Transverse colon (tissue), 4 donors: ENCODE results near the gene C16orf87. TPM values are rescaled to one million over a fixed set of nuclear protein-coding genes. Genes with fewer than 3 reads are reported as not detected.

Source experiments
- DNase-seq: peaks from one replicate; pipeline ENCODE4 v3.0.0-alpha.2; 2019
- H3K27ac ChIP-seq, 4 donors: fragments of 200-600 bp; sonication (generic); 2 replicates each; pipeline ENCODE4 v1.5.1; 2016 to 2018; ENCODE audit warnings: inconsistent platforms in 4 of 4
- H3K27me3 ChIP-seq: fragments of 200-600 bp; sonication (generic); 2 replicates; pipeline ENCODE4 v1.5.1; 2017; ENCODE audit warnings: inconsistent platforms
- H3K36me3 ChIP-seq, 4 donors: fragments of 200-600 bp; sonication (generic); 2 replicates each; pipeline ENCODE4 v1.5.1; 2017 to 2019; ENCODE audit warnings: inconsistent platforms in 4 of 4
- H3K4me1 ChIP-seq, 4 donors: fragments of 200-600 bp; sonication (generic); 2 replicates each; pipeline ENCODE4 v1.5.1; 2017 to 2020; ENCODE audit warnings: inconsistent platforms in 4 of 4
- H3K4me3 ChIP-seq, 4 donors: fragments of 200-600 bp; sonication (generic); 1 replicate in 1 of 4; 2 replicates in 3 of 4; pipeline versions ENCODE4 v1.5.1 to v1.6.1; 2017 to 2019; ENCODE audit warnings: inconsistent platforms in 4 of 4
- H3K9me3 ChIP-seq, 2 donors: fragments of 200-600 bp; sonication (generic); 2 replicates each; pipeline ENCODE4 v1.5.1; 2017 to 2019; ENCODE audit warnings: inconsistent platforms in 2 of 2
- CTCF ChIP-seq, 5 experiments: fragments of 200-600 bp in 3 of 5; fragments of 450-650 bp in 2 of 5; sonication (generic) in 3 of 5; IDR thresholded peaks; 1 replicate in 2 of 5; 2 replicates in 3 of 5; pipeline ENCODE4 v1.5.1; 2016 to 2017; ENCODE audit warnings: antibody characterized with exemption in 5 of 5, inconsistent platforms in 3 of 5, mild to moderate bottlenecking in 2 of 5, moderate library complexity in 1 of 5
- EP300 ChIP-seq: sonication (generic); formaldehyde crosslinking; IDR thresholded peaks from one replicate; pipeline ENCODE4 v1.6.1; 2017; ENCODE audit warnings: antibody characterized with exemption, low read depth
- POLR2A ChIP-seq: fragments of 450-650 bp; IDR thresholded peaks from one replicate; pipeline ENCODE4 v1.6.1; 2016; ENCODE audit warnings: antibody characterized with exemption, mild to moderate bottlenecking, moderate library complexity
- POLR2AphosphoS5 ChIP-seq, 3 donors: sonication (generic); formaldehyde crosslinking; IDR thresholded peaks; one replicate each; pipeline ENCODE4 v1.6.1; 2016; ENCODE audit warnings: antibody characterized with exemption in 3 of 3
- WGBS, 2 donors: methylation state at CpG; one replicate each; pipeline ENCODE4 v1.1.5; 2018; ENCODE audit warnings: low coverage in 1 of 2; 5-methylcytosine and 5-hydroxymethylcytosine counted together
- in situ Hi-C, 4 donors: fragments of 200-750 bp; cut with MboI; loops; one replicate each; pipeline versions ENCODE4 v1.15.0 to v1.15.1; 2017; ENCODE audit warnings: low sequenced_read_pairs in 3 of 4, low pct_ligation_motif_present in 1 of 4, low pct_unique_long_range_greater_than_20kb in 1 of 4
- intact Hi-C: fragments of 100-400 bp; cut with DNase I; formaldehyde crosslinking; loops from one replicate; pipeline ENCODE4 v1.15.1; 2023; ENCODE audit warnings: low total_unique reads
- total RNA-seq, 4 donors: library from RNA; depleted of rRNA; stranded (reverse); fragments of >200 nt; gene quantifications; one replicate each; pipeline ENCODE4 v1.1.0, GENCODE V29; 2016

The C16orf87 gene
- total RNA-seq, 4 donors from 2014 or later: 0.20 to 10.6 (median 4.4) TPM

DNA sequence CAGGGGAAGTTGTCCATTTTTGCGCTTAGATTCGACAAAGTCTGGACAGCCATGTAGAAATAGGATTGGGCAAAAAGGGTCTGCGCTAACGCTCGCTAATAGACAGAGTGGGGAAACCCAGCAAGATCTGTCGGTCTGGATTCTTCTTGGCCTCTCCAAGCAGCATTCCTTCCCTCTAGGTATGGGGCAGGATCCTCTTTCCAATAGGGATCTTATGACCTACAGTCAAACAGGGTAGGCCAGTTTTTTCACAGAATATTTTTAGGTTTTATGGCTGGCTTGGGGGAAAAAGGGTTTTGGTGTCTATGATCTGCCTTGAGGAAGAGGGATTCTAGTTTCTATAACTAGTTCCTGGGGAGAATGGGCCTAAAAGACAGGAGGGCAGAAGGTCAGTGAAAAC, 27.2 kb upstream of the C16orf87 start:
- H3K27ac ChIP-seq: no peak overlapping the region
- no peak overlapping the region for H3K4me3 ChIP-seq
- H3K9me3 ChIP-seq: no peaks in the 10 kb centered on the region
- no peak for DNase-seq
- no peaks in the 10 kb centered on the region for H3K36me3 ChIP-seq
- no peak for TF ChIP-seq CTCF (IDR thresholded peaks at IDR 0.05)
- WGBS, 2 donors: 96 to 100% methylated on average over 4 to 6 of the region's 6 CpGs
- intact Hi-C loops (no loop called here), in situ Hi-C loops (loop anchor here in 2 of 4 donors (5.0 kb wide), 1 partner anchor 54 kb away; no protein-coding TSS in a partner anchor)
- peaks cover 4 to 10% (median 5%) of the 10 kb centered on the region in 4 donors for H3K4me1 ChIP-seq
- no peaks in the 10 kb centered on the region for H3K27me3 ChIP-seq

DNA sequence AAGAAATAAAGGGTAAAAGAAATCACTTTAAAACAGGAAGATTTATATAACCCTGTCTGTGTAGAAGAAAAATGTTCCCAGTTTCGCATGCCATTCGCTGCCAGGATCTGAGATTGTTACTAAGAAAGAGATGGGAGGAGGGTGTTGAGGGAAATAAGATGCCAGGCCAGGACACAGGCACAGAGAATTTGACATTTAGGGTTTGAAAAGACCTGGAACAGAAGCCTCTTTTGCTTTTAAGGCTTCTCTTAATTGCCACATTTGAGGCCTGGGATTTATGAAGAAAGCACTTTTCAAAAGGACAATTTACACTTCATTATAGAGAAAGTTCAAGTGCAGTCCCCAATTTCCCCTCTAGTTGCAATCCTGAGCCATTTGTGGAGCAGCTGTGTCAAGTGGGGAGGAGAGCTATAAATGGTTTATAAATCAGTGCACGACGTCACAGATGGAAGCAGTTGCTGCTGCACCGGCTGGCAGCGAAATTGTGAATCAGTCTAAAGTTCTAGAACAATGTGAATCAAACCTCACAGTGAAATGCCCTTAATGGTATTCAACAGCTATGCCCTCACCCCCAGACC, 26.5 kb upstream of the C16orf87 start:
- no peak for TF ChIP-seq POLR2AphosphoS5 (IDR thresholded peaks at IDR 0.05)
- peak; percentile 44 to 59 (median 48) for TF ChIP-seq CTCF (IDR thresholded peaks at IDR 0.05)
- in situ Hi-C loops (loop anchor here in 2 of 4 donors (5.0 kb wide), 1 partner anchor 55 kb away; no protein-coding TSS in a partner anchor), intact Hi-C loops (no loop called here)
- no peak for DNase-seq
- Histone ChIP-seq H3K4me1 (peaks cover 4 to 10% (median 5%) of the 10 kb centered on the region in 4 donors), H3K9me3 (no peaks in the 10 kb centered on the region), H3K27ac (no peak overlapping the region), H3K27me3 (no peaks in the 10 kb centered on the region), H3K4me3 (no peak overlapping the region), H3K36me3 (no peaks in the 10 kb centered on the region)
- WGBS, 2 donors: 34 to 41% methylated on average over 6 of the region's 6 CpGs

DNA sequence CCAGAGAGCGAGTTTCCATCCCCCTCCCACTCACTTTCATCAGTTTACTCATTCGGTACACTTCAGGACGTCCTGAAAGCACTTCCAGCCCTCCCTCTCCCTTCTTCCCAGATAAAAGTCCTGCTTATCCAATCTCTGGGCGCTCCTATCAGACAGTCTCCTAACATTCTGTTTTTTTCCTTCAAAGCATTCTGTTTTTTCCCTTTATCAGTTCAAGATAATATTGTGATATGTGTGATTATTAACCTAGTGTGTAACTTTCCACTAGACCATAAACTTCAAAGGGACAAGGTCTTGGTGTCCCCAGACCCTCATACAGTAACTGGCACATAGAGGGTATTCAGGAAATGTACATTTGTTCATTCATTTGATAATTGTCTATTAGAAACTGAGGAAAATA, 24.4 kb upstream of the C16orf87 start:
- no peak for TF ChIP-seq CTCF (IDR thresholded peaks at IDR 0.05)
- TF ChIP-seq POLR2AphosphoS5 (IDR thresholded peaks at IDR 0.05): no peak
- TF ChIP-seq POLR2A: no peak
- no peak for TF ChIP-seq EP300
- 73 to 84% methylated on average over 4 of the region's 4 CpGs for WGBS, 2 donors
- H3K4me1 ChIP-seq: peaks cover 4 to 15% (median 5%) of the 10 kb centered on the region in 4 donors
- intact Hi-C loops: no loop called here
- DNase-seq: no peak
- H3K9me3 ChIP-seq: no peaks in the 10 kb centered on the region
- H3K27ac ChIP-seq: no peak overlapping the region
- H3K27me3 ChIP-seq: no peaks in the 10 kb centered on the region
- in situ Hi-C loops: loop anchor here in 2 of 4 donors (5.0 kb wide), 1 partner anchor 57 kb away; no protein-coding TSS in a partner anchor
- H3K4me3 ChIP-seq: no peak overlapping the region
- no peaks in the 10 kb centered on the region for H3K36me3 ChIP-seq

- intact Hi-C loops: no loop called here
- H3K27ac ChIP-seq: no peak overlapping the region
- H3K36me3 ChIP-seq: no peaks in the 10 kb centered on the region
- DNase-seq: no peak
- no peak overlapping the region for H3K4me3 ChIP-seq
- 80 to 85% methylated on average over 1 to 2 of the region's 2 CpGs for WGBS, 2 donors
- H3K27me3 ChIP-seq: no peaks in the 10 kb centered on the region
- no peaks in the 10 kb centered on the region for H3K9me3 ChIP-seq
- H3K4me1 ChIP-seq: peaks cover 4 to 17% (median 5%) of the 10 kb centered on the region in 4 donors
- in situ Hi-C loops: loop anchor here in 2 of 4 donors (5.0 kb wide), 1 partner anchor 57 kb away; no protein-coding TSS in a partner anchor
- no peak for TF ChIP-seq EP300
- TF ChIP-seq POLR2A: no peak
- no peak for TF ChIP-seq CTCF (IDR thresholded peaks at IDR 0.05)
- no peak for TF ChIP-seq POLR2AphosphoS5 (IDR thresholded peaks at IDR 0.05)
Observed at GRCh38 chr16:46854846-46855245, 23.9 kb upstream of the C16orf87 start.
